Measurements from ENCODE around the gene SEMA3G. TPM values are rescaled to one million over a fixed set of nuclear protein-coding genes. Genes with fewer than 3 reads are reported as not detected.

The SEMA3G gene
- total RNA-seq, 1 donor from 2014 or later: 8.3 TPM

DNA sequence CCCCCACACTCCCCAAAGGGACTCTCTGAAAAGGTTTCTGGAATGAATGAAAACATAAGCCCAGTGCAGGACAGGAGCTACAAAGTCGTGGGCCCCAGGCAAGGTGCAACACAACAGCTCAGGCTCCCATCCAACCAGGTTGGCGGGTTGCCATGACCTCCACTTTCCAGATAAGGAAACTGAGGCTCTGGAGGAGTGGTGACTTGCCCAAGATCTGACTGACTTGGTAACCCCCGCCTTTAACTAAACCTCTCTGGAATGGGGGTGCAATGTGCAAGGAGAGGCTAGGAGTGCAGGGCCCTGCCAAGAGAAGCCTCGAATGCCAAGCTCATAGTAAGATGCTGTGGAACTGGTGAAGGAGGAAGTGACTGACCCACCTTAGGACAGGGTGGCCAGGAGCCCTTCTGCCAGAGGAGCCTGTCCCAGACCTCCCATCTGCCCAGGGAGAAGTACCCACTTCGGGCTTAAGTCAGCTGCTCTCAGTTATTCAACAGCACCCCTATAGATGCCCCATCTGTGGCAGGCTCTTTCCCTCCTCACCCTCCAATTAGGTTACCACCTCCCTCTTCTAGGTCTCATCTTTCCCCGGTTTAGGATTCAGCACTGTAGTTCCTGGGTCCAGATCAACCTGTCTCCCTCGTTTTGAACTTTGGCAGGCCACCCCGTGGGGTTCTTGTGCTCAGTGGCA, 9.5 kb upstream of the SEMA3G start:
- intact Hi-C loops (cut with DNase I): no loop called here
- Histone ChIP-seq H3K4me1 (peaks cover 41% of the 10 kb centered on the region), H3K4me3 (peak overlapping the region in 1 of 2 donors; percentile 92), H3K27ac (peak overlapping the region; percentile 97), H3K27me3 (no peaks in the 10 kb centered on the region), H3K9me3 (no peaks in the 10 kb centered on the region), H3K36me3 (peaks cover 0 to 12% of the 10 kb centered on the region in 2 donors)
- TF ChIP-seq, protein P1, sequence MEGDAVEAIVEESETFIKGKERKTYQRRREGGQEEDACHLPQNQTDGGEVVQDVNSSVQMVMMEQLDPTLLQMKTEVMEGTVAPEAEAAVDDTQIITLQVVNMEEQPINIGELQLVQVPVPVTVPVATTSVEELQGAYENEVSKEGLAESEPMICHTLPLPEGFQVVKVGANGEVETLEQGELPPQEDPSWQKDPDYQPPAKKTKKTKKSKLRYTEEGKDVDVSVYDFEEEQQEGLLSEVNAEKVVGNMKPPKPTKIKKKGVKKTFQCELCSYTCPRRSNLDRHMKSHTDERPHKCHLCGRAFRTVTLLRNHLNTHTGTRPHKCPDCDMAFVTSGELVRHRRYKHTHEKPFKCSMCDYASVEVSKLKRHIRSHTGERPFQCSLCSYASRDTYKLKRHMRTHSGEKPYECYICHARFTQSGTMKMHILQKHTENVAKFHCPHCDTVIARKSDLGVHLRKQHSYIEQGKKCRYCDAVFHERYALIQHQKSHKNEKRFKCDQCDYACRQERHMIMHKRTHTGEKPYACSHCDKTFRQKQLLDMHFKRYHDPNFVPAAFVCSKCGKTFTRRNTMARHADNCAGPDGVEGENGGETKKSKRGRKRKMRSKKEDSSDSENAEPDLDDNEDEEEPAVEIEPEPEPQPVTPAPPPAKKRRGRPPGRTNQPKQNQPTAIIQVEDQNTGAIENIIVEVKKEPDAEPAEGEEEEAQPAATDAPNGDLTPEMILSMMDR (IDR thresholded peaks at IDR 0.05): no peak
- TF ChIP-seq POLR2AphosphoS5 (IDR thresholded peaks at IDR 0.05; ENCODE audit: insufficient read depth in 1 of 2, low read depth in 1 of 2) (no peak), POLR2A (IDR thresholded peaks at IDR 0.05) (no peak)
- no peak for DNase-seq (ENCODE audit: extremely low spot score in 2 of 2)

DNA sequence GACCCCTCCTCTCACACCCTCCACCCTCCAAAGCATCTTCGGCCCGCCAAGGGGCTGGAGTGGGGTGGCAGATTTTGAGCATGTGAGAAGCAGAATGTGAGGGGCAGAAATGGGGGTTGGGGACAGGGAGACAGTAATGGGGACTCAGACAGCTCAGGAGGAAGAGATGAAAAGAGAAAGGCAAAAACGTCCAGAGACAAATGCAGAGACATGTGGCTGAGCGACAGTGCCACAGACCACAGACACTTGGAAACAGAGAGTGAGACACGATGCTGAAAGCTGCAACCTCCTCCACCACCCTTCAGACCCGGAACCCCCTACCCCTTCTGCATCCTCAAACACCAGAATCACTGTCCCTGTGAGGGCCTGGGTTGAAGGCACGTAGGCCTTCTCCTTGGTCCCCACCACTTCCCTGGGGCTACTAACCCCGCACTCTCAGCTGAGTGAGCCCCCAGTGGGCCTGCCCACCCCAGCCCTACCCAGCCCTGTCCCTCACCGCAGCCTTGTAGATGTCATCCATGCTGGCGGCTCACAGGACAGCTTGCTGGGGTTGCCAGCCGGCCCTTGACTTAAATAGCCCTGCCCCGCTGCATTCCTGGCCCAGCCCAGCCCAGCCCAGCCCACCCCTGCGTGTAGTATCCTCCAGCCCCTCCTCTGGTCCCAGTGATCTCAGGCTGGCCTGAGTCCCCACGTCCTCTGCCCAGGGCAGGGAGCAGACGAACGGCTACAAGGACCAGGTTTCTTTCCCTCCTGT, 8.8 kb upstream of the SEMA3G start, which contains the start of gene TNNC1:
Gene TNNC1 (minus strand): TSS at position 546 of the 754 bp plus-strand sequence. CDS start 26 bp downstream, at position 520.
- Histone ChIP-seq H3K4me1 (peaks cover 40% of the 10 kb centered on the region), H3K4me3 (peak within 1 kb of the TSS; percentile 88 to 92)
- TF ChIP-seq POLR2AphosphoS5 (IDR thresholded peaks at IDR 0.05; ENCODE audit: insufficient read depth in 1 of 2, low read depth in 1 of 2): no peak
- TF ChIP-seq, protein P1 (IDR thresholded peaks at IDR 0.05): no peak
- no peak for TF ChIP-seq POLR2A (IDR thresholded peaks at IDR 0.05)

DNA sequence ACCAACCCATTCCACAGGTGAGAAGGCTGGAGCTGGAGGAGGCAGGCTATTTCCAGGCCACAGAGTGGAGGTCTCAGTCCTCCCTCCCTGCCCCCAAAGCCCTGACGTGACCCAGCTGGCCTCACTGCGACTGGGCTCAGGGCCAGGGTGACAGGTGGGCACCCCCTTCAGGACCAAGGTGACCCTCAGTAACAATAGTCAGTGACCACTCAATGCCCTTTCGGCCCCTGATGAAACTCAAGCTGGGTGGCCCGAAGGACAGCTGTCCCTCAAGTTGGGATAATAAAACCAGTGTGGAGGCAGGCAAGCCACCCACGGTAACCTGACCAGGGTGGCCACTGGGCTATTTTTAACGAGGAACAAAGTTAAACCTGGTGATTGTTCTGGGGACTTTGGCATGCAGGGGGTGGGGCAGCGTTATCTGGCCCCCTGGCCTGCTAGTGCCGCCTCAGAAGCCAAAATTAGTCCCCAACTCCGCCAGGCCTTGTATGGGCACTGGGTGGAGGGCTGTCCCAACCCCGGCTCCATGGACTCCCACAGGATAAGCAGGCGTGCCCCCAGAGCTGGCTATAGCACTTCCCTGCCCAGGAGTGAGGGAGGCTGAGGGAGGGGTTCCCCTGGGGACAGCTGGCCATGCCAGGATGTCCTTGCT, 7.8 kb upstream of the SEMA3G start:
- Histone ChIP-seq H3K36me3 (no peaks in the 10 kb centered on the region), H3K4me3 (no peak overlapping the region), H3K4me1 (peaks cover 31% of the 10 kb centered on the region), H3K9me3 (no peaks in the 10 kb centered on the region), H3K27me3 (no peaks in the 10 kb centered on the region), H3K27ac (no peak overlapping the region)
- no peak for TF ChIP-seq POLR2A (IDR thresholded peaks at IDR 0.05)
- TF ChIP-seq, protein P1 (IDR thresholded peaks at IDR 0.05): no peak
- TF ChIP-seq POLR2AphosphoS5 (IDR thresholded peaks at IDR 0.05; ENCODE audit: insufficient read depth in 1 of 2, low read depth in 1 of 2): no peak
- DNase-seq (ENCODE audit: extremely low spot score in 2 of 2): no peak
- intact Hi-C loops (cut with DNase I): no loop called here

More for the DNA sequence above, 8.8 kb upstream of the SEMA3G start, which contains the start of gene TNNC1:
- Histone ChIP-seq H3K36me3 (peaks cover 0 to 5% of the 10 kb centered on the region in 2 donors), H3K9me3 (no peaks in the 10 kb centered on the region), H3K27me3 (no peaks in the 10 kb centered on the region), H3K27ac (peak within 1 kb of the TSS; percentile 97)
- intact Hi-C loops (cut with DNase I): no loop called here
- DNase-seq (ENCODE audit: extremely low spot score in 2 of 2): no peak

DNA sequence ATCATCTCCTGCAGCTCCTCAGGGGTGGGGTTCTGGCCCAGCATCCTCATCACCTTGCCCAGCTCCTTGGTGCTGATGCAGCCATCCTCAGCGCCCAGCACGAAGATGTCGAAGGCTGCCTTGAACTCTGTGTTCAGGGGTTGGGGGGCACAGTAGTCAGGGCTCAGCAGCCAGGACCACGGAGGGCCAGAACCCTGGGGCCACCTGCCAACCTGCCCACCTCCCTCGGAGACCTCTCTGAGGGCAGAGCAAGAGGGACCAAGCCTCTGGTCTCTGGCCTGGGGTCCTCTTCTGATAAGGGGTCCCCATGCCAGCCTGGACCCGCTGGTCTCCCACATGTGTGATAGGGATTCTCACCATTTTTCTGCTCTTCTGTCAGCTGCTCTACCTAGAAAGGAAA, 7.2 kb upstream of the SEMA3G start:
- H3K36me3 ChIP-seq: no peaks in the 10 kb centered on the region
- H3K27ac ChIP-seq: no peak overlapping the region
- no peaks in the 10 kb centered on the region for H3K27me3 ChIP-seq
- H3K4me1 ChIP-seq: peaks cover 26% of the 10 kb centered on the region
- no peak overlapping the region for H3K4me3 ChIP-seq
- DNase-seq (ENCODE audit: extremely low spot score in 2 of 2): no peak
- intact Hi-C loops (cut with DNase I): no loop called here
- no peak for TF ChIP-seq POLR2AphosphoS5 (IDR thresholded peaks at IDR 0.05; ENCODE audit: insufficient read depth in 1 of 2, low read depth in 1 of 2)
- TF ChIP-seq, protein P1 (IDR thresholded peaks at IDR 0.05): no peak
- no peak for TF ChIP-seq POLR2A (IDR thresholded peaks at IDR 0.05)
- no peaks in the 10 kb centered on the region for H3K9me3 ChIP-seq
